ENCODE measurements around the gene DSCAM.

DNA sequence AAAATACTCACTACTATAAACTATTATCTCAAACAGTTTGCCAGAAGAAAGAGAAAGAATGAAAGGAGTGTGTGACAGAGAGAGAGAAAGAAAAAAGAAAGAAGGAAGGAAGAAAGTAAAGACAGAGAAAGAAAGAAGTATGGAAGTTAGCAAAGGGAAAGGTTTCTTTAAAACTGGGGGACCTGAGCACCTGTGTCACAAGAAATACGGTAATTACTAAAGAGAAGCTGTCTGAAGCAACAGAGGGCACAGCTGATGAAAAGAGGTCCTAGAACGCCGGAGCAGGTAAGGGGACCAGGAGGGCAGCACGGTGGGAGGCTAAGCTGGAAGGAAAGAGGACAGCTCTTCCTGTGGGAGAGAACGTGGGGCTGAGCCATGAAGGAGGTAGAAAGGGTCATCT lies 163.6 kb downstream of the DSCAM start:
- TF ChIP-seq, protein P1, sequence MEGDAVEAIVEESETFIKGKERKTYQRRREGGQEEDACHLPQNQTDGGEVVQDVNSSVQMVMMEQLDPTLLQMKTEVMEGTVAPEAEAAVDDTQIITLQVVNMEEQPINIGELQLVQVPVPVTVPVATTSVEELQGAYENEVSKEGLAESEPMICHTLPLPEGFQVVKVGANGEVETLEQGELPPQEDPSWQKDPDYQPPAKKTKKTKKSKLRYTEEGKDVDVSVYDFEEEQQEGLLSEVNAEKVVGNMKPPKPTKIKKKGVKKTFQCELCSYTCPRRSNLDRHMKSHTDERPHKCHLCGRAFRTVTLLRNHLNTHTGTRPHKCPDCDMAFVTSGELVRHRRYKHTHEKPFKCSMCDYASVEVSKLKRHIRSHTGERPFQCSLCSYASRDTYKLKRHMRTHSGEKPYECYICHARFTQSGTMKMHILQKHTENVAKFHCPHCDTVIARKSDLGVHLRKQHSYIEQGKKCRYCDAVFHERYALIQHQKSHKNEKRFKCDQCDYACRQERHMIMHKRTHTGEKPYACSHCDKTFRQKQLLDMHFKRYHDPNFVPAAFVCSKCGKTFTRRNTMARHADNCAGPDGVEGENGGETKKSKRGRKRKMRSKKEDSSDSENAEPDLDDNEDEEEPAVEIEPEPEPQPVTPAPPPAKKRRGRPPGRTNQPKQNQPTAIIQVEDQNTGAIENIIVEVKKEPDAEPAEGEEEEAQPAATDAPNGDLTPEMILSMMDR (IDR thresholded peaks at IDR 0.05), result no peak
- TF ChIP-seq EZH2 (IDR thresholded peaks at IDR 0.05), result no peak
